H1 (cell line): ENCODE data around the gene STX18.

Experiments used
- EP300 ChIP-seq, 2 experiments: IDR thresholded peaks; 1 replicate in 1 of 2; 2 replicates in 1 of 2; pipeline ENCODE4 v1.6.1; 2011 to 2012; ENCODE audit warnings: low read depth in 2 of 2, low read length in 2 of 2, mild to moderate bottlenecking in 2 of 2, borderline replicate concordance in 1 of 2, inconsistent platforms in 1 of 2, moderate library complexity in 1 of 2
- EZH2 ChIP-seq: fragments of 200-600 bp; sonication (generic); IDR thresholded peaks from 2 replicates; pipeline ENCODE4 v1.7.1; 2012; ENCODE audit warnings: low read depth, mild to moderate bottlenecking, moderate library complexity, low read length, inconsistent platforms; ENCODE audit not compliant: severe bottlenecking
- FOSL1 ChIP-seq: IDR thresholded peaks from 2 replicates; pipeline ENCODE4 v1.6.1; 2011; ENCODE audit warnings: mild to moderate bottlenecking, low read depth, low read length, moderate library complexity; ENCODE audit not compliant: insufficient read depth
- GTF2F1 ChIP-seq: IDR thresholded peaks from 2 replicates; pipeline ENCODE4 v1.6.1; 2012; ENCODE audit warnings: low read depth, low read length, improper control_type of control experiment, borderline replicate concordance
- HDAC2 ChIP-seq, 2 experiments: fragments of 300-600 bp in 1 of 2; sonication (generic) in 1 of 2; IDR thresholded peaks; 2 replicates each; pipeline ENCODE4 v1.6.1; 2011 to 2012; ENCODE audit warnings: low read depth in 2 of 2, low read length in 2 of 2, mild to moderate bottlenecking in 2 of 2, moderate library complexity in 2 of 2, borderline replicate concordance in 1 of 2, inconsistent platforms in 1 of 2
- HDAC6 ChIP-seq: IDR thresholded peaks from one replicate; pipeline ENCODE4 v1.7.1; 2012; ENCODE audit warnings: low read depth, mild to moderate bottlenecking, inconsistent platforms, low read length, moderate library complexity
- POLR2A ChIP-seq, 2 experiments: IDR thresholded peaks; 1 replicate in 1 of 2; 2 replicates in 1 of 2; pipeline ENCODE4 v1.6.1; 2011; ENCODE audit warnings: low read depth in 2 of 2, low read length in 2 of 2, mild to moderate bottlenecking in 2 of 2; ENCODE audit errors: control extremely low read depth in 1 of 2
- RXRA ChIP-seq: IDR thresholded peaks from 2 replicates; pipeline ENCODE4 v1.6.1; 2011; ENCODE audit warnings: low read depth, mild to moderate bottlenecking, low read length, moderate library complexity; ENCODE audit not compliant: insufficient read depth
- SP2 ChIP-seq: IDR thresholded peaks from 2 replicates; pipeline ENCODE4 v1.6.1; 2012; ENCODE audit warnings: mild to moderate bottlenecking, low read length, inconsistent platforms
- SP4 ChIP-seq: IDR thresholded peaks from 2 replicates; pipeline ENCODE4 v1.6.1; 2012; ENCODE audit warnings: low read length, inconsistent platforms
- TCF12 ChIP-seq: IDR thresholded peaks from 2 replicates; pipeline ENCODE4 v1.6.1; 2011; ENCODE audit warnings: low read depth, mild to moderate bottlenecking, low read length
- ZNF274 ChIP-seq: IDR thresholded peaks from 2 replicates; pipeline ENCODE4 v1.7.0; 2012; ENCODE audit warnings: low read length, borderline replicate concordance; ENCODE audit errors: extremely low read depth
- TF ChIP-seq, protein P1 (sequence below), 3 experiments: IDR thresholded peaks; 1 replicate in 2 of 3; 2 replicates in 1 of 3; pipeline versions ENCODE4 v1.5.1 to v1.6.1; 2011; ENCODE audit warnings: low read length in 3 of 3, mild to moderate bottlenecking in 3 of 3, inconsistent platforms in 2 of 3, low read depth in 1 of 3, moderate library complexity in 1 of 3; ENCODE audit not compliant: insufficient read depth in 1 of 3; ENCODE audit errors: control extremely low read depth in 1 of 3
- TF ChIP-seq, protein P2 (sequence below): IDR thresholded peaks from 2 replicates; pipeline ENCODE4 v1.6.1; 2012; ENCODE audit warnings: inconsistent platforms

DNA sequence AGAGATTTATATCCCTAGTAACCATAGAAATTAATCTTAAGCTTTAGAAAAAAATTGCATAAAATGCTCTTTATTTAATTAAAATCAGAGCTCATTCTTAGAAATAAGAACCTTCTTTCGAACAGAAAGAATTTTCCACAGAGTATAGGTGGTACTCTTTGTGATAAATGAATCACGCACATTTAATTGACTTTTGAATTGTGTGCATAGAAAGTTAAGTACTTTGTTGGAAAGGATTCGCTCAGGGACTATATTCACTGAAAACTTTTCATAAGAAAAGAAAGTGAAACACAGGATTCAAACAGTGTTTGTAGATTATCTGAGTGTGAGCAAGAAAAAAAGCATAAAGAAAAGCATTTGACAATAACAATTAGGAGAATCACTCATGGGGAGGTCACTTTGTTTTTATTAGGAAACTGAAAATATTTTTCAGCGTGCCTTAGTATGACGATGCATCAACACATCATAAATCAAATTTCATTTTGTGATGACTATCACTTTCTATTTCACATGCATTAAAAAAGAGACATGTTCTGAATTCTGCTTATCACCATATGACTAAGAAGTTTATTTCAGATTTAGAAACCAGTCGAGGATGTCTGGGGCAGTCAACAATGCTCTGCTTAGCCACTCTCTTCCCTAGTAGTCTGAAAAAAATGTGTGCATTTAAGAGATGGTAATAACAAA lies 49.5 kb downstream of the STX18 start:
- TF ChIP-seq EZH2, result no peak
- no peak for TF ChIP-seq POLR2A (IDR thresholded peaks at IDR 0.05; ENCODE audit: control extremely low read depth in 1 of 2, low read depth in 2 of 2, low read length in 2 of 2)
- TF ChIP-seq, protein P1, sequence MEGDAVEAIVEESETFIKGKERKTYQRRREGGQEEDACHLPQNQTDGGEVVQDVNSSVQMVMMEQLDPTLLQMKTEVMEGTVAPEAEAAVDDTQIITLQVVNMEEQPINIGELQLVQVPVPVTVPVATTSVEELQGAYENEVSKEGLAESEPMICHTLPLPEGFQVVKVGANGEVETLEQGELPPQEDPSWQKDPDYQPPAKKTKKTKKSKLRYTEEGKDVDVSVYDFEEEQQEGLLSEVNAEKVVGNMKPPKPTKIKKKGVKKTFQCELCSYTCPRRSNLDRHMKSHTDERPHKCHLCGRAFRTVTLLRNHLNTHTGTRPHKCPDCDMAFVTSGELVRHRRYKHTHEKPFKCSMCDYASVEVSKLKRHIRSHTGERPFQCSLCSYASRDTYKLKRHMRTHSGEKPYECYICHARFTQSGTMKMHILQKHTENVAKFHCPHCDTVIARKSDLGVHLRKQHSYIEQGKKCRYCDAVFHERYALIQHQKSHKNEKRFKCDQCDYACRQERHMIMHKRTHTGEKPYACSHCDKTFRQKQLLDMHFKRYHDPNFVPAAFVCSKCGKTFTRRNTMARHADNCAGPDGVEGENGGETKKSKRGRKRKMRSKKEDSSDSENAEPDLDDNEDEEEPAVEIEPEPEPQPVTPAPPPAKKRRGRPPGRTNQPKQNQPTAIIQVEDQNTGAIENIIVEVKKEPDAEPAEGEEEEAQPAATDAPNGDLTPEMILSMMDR (IDR thresholded peaks at IDR 0.05; ENCODE audit: control extremely low read depth in 1 of 3, insufficient read depth in 1 of 3, low read depth in 1 of 3, low read length in 3 of 3), result no peak
- no peak for TF ChIP-seq SP4
- no peak for TF ChIP-seq ZNF274
- no peak for TF ChIP-seq EP300 (IDR thresholded peaks at IDR 0.05; ENCODE audit: borderline replicate concordance in 1 of 2, low read depth in 2 of 2, low read length in 2 of 2)
- no peak for TF ChIP-seq FOSL1
- TF ChIP-seq SP2, result no peak
- TF ChIP-seq, protein P2, sequence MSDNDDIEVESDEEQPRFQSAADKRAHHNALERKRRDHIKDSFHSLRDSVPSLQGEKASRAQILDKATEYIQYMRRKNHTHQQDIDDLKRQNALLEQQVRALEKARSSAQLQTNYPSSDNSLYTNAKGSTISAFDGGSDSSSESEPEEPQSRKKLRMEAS, result no peak
- TF ChIP-seq HDAC6, result no peak
- no peak for TF ChIP-seq RXRA
- TF ChIP-seq HDAC2 (IDR thresholded peaks at IDR 0.05; ENCODE audit: borderline replicate concordance in 1 of 2, low read depth in 2 of 2, low read length in 2 of 2), result no peak
- no peak for TF ChIP-seq TCF12
- no peak for TF ChIP-seq GTF2F1
